Effector CD4-positive, alpha-beta T cell (primary cell): ENCODE results near the gene CHCHD3.
"Not testable (repeated sequence)": the region's sequence is repeated elsewhere in the genome, so short reads cannot be mapped to it uniquely, and the experiment has no call there.

Source experiments
- DNase-seq: peaks from one replicate; pipeline ENCODE4 v3.0.0-alpha.2; 2020

Gene CHCHD3

DNA sequence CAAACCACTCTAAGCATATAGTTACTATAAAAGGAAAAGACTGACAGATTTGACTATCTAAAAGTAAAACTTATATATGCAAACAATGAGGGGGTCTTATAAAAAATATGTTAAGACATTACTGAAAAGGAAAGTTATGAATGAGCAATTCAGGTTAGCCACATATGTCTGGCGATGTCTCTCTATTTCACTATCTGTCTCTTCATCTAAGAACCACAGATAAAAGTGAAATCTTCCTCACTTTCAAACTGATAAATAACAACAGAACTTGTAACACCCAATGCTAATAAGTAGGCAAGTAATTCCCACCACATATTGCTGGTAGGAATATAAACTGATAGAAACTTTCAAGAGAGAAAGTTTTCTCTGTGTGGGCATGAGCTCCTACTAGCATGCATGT is 138.2 kb downstream of the CHCHD3 start:
- no peak for DNase-seq

GRCh38 chr7:132942701-132943100 is 139.2 kb downstream of the CHCHD3 start:
- no peak for DNase-seq

GRCh38 chr7:132941905-132942304 is 140.0 kb downstream of the CHCHD3 start:
- no peak for DNase-seq

DNA sequence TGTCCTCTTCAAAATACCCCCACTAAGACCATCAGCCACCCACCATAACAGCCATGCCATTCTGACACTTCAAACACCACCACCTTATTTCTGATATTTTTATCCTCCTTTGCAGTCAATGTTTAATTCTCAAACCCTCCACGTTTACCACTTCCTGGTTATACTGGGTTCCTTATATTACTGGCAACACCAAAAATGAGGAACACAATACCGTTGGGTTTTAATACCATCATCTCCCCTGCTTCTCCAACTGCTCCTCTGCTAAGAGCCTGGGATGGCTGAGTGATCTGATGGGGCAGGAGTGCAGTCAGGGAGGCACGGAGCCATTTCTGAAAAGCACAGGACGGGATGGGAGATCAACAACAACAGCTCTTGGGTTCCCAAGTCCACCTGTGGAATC is 140.5 kb downstream of the CHCHD3 start:
- no peak for DNase-seq

DNA sequence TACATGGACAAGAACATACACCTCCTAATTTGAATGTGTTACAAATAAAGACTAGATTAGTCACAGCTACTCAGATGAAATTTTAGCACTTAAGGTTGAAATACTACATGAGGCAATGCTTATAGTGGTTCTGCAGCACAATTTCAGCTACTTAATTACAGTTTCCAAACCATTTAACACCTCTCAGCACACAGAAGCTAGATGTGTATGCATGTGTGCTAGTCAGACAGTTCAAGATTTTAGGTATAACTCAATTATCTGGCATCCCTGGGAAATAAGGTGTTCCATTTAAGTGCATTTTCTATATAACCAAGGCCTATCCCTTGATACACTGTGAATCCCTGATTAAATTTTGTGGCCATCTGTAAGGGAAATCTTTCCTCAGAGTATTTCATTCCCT is 141.8 kb downstream of the CHCHD3 start:
- no peak for DNase-seq

DNA sequence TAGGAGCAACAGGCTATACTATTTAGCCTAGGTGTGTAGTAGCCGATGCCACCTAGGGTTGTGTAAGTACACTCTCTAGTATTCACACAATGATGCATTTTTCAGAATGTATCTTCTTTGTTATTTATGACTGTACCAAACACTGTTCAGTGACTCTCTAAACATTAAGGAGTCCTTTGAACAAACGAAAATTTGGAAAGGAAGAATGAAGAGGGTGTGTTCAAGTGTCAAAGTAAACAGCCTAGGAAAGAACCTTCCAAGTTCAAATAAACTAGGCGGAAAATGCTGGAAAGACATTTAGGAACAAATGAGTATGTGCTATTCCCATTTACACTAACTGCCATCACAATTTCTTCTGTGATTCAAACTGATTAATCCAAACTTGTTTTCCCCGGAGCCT is 142.4 kb downstream of the CHCHD3 start:
- no peak for DNase-seq

DNA sequence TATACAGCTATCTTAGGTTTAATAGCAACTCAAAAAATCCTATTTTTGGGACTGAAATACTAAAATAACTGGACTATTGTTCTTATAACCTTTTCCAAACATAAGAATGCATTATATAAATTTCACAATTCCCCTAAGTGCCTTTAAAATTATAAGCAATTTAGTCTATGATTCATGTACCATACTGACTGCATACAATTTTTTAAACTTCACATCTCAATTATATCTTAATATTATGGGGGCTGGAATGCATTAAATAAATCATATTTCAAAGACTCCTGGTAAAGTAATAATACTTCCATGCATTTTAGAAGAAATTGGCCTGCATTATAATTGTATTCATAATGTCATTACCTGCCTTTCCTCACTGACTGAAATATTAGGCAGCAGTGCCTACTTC is 144.6 kb downstream of the CHCHD3 start:
- no peak for DNase-seq

DNA sequence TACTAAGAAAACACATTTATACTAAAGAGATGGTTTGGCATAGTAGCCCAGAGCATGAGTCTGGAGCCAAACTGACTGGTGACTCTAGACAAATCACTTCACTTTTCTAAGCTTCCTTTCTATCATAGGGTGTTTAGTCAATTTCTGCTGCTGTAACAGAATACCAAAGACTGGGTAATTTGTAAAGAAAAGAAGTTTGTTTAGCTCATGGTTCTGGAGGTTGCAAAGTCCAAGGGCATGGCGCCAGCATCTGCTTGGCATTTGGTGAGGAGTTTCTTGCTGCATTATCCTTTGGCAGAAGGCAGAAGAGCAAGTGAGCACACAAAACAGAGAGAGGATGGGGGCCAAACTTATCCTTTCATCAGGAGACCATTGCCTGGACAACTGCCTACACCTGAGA is 146.3 kb downstream of the CHCHD3 start:
- no peak for DNase-seq

- no peak for DNase-seq
Observed at GRCh38 chr7:132934017-132934416, 147.9 kb downstream of the CHCHD3 start.

DNA sequence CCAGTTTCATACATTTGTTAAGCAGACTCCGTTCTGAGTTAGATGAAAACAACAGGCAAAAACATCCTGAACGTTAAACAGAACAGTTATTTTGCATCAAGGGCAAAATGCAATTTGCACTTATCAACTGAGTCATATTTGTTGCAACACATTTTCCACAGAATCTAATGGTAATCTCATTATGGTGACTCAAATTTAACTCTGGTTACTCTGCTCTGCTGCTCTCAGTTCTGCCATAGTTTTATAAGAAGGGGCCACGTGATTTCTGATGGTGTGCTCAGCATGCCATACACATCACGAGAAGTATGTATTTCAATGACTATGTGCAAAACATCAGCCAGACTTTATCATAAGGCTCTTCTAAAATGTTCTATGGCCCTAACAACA is 148.8 kb downstream of the CHCHD3 start:
- DNase-seq: no peak

DNA sequence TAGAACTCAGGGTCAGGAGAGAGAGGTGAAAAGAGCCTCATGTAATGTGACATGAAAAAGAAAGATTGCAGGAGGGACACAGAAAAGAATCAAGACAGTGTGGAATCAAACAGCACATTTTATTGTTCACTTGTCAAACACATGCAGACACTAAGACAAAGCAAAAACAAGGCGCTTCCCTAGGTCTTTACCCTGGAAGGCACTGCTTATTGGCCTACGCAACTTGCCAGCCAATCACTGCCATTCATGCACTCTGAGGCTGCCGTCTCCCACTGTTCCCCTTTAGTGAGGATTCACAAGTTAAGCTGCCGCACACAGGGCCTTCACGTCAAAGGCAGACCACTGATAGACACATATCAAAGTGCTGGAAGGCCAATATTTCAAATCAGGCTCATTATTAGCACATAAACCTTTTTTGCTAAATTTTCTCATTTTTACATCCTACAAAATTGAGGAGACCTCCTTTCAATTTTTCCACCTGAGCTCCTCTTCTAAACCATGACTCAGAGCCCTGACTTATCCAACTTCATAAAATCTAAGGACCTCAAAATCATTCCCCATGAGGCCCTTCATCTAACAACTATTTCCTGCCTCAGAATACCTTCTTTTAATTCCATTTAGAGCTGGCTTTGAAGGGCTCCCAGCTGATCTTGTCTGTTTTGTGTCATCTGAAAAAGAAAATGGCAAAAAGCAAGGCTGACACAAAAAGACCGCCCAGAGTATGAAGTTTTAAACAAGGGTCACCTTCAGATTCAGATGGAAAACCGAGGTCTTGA is 149.4 kb downstream of the CHCHD3 start:
- DNase-seq: no peak

GRCh38 chr7:132930881-132931280 is 151.0 kb downstream of the CHCHD3 start:
- no peak for DNase-seq

- DNase-seq: not testable (repeated sequence)
Observed at GRCh38 chr7:132929944-132930343, 151.9 kb downstream of the CHCHD3 start.

- no peak for DNase-seq
Observed at GRCh38 chr7:132919771-132920170, 162.1 kb downstream of the CHCHD3 start.

GRCh38 chr7:132915647-132916046 is 166.2 kb downstream of the CHCHD3 start:
- DNase-seq: no peak

DNA sequence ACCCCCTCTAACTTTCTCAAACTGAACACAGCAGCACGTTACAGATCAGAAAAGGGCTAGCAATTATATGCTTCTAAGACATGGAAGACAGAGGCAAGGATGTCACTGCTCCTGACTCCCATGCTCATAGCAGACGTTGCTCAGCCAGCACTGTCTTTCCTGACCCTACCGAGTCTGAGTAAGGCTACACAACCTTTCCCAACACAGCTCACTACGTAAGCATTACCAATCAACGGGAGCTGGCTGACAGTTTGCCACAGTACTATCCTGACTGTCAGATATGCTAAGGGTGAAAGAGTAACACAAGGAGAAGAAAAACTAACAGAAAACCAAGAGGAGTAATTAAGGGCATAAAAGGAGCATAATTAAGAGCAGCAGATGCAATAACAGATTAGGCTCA is 171.2 kb downstream of the CHCHD3 start:
- DNase-seq: no peak

DNA sequence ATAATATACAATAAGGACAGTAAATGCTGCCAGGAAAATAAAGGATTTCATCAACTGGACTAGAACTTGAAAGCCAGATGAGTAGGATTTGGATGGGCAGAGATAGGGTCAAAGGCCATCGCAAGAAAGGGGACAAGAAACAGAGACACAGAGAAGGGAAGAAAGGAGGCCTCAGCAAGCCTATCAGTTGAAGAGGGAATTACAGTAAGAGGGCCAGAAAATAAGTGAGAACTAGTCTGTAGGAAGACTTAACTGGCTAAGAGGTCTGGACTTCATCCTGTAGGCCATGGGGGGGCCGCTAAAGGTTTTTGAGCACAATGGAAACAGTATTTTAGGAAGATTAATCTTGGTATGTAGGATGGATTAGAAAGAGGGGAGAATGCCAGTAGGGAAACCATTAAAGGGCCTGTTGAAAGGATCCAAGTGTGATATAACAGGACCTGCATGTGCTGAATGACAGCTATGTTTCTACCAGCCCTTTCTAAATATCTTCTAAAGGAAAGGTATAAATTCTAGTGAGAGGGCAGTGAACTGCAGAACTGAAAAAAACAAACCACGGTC is 174.4 kb downstream of the CHCHD3 start:
- no peak for DNase-seq

DNA sequence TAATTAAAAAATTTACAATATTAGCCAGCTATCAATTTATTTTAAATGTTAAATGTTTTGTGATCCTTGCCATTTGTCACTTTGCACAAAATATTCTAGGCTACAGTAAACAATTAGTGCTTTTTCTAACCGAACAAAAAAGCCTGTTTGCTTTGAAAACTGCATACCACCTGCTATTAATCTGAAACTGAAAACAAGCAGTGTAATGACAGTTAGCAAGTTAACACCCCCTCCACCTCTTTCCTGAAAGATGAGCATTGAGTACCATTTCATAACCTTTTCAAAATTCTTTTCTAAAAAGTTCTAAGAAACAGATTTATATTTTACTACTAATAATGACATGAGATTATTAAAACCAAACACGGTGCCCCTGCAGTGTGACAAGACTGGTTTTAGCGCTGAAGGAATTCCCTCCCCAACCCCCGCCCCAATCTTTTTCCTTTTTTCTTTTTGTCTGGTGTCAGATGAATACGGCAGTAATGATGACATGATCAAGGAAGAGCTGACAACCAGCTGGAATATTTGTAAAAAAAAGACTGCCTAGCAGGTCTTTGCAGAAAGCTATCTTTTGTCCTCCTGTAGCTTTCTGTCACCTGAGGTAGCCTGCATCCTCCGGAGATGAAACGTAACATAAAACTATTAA is 175.6 kb downstream of the CHCHD3 start:
- DNase-seq: no peak

DNA sequence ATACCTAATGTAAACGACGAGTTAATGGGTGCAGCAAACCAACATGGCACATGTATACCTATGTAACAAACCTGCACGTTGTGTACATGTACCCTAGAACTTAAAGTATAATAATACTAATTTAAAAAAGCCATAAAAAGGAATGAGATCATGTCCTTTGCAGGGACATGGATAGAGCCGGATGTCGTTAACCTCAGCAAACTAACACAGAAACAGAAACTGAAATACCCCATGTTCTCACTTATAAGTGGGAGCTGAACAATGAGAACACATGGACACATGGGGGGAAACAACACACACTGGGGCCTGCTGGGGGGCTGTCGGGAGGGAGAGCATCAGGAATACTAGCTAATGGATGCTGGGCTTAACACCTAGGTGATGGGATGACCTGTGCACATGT is 176.8 kb downstream of the CHCHD3 start:
- DNase-seq: not testable (repeated sequence)

DNA sequence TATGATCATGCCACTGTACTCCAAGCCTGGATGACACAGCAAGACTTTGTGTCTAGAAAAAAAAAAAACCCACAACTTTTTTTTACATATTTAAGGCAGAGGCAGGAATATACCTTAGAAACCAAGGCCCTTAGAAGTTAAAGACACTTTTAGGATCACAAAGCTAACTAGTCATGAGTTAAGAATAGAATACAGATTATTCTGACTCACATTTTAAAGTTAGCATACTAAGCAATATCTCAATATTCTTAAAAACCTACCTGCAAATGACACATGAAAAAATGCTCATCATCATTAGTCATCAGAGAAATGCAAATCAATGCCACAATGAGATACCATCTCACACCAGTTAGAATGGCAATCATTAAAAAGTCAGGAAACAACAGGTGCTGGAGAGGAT is 177.7 kb downstream of the CHCHD3 start:
- no peak for DNase-seq

GRCh38 chr7:132902294-132902693 is 179.6 kb downstream of the CHCHD3 start:
- not testable (repeated sequence) for DNase-seq

GRCh38 chr7:132901241-132901640 is 180.6 kb downstream of the CHCHD3 start:
- no peak for DNase-seq

DNA sequence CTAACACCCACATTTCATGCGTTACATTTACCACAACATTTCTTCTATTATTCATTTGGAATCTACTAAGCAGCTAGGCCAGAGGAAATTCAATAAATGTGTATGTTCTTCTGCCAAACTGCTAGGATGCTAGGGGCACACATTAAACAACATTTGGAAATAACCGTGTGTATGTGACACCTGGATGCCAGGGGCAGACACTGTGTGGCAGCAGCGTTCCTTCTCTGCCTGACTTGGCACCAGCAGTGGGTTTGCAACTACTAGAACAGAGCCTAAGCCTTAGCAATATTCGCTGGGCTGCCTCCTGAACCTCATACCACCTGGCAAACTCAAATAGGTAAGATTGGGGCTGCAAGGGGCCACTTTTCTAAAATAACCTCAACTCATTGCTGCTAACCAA is 182.1 kb downstream of the CHCHD3 start:
- DNase-seq: no peak

GRCh38 chr7:132898641-132899175 is 183.2 kb downstream of the CHCHD3 start:
- not testable (repeated sequence) for DNase-seq
